Endothelial cell of umbilical vein (primary cell): ENCODE results near the gene MYO1B. TPM values are rescaled to one million over a fixed set of nuclear protein-coding genes. Genes with fewer than 3 reads are reported as not detected.
A peak's percentile ranks its signal among the peaks of the same experiment; 100 is the strongest.

ENCODE experiments used
- BruUV-seq: library from RNA; stranded (reverse); fragments of 400-500 nt; replicated peaks from 2 replicates; lab custom pipeline; 2021; lab: Mats Ljungman, UMichigan
- CTCF ChIA-PET: fragments of 300-600, 350-600 bp; sonication (Branson Sonifier 250); formaldehyde crosslinking; loops from one replicate; lab custom pipeline; 2021; ENCODE audit warnings: antibody characterized with exemption, inconsistent platforms; lab: Charles Lee
- POLR2A ChIA-PET: fragments of 300-600, 350-600 bp; sonication (Branson Sonifier 250); formaldehyde crosslinking; loops from one replicate; lab custom pipeline; 2021; ENCODE audit warnings: antibody characterized with exemption, inconsistent platforms; lab: Charles Lee
- DNase-seq: peaks from one replicate; pipeline ENCODE4 v3.0.0-alpha.2; 2011; ENCODE audit warnings: low read depth, low spot score
- FAIRE-seq: peaks from 2 replicates; lab custom pipeline; 2011; peaks lifted over from hg19 to GRCh38; lab: Jason Lieb, UNC
- H2AFZ ChIP-seq: 2 replicates; pipeline ENCODE4 v1.6.0; 2012; ENCODE audit warnings: low read depth, low read length, control low read depth, inconsistent platforms
- H3K27ac ChIP-seq: 2 replicates; pipeline ENCODE4 v1.5.1; 2011; ENCODE audit warnings: low read depth, mild to moderate bottlenecking, control low read depth, low read length, moderate library complexity; ENCODE audit not compliant: insufficient read depth
- H3K27me3 ChIP-seq, 2 experiments: 2 replicates each; pipeline versions ENCODE4 v1.6.0 to v1.6.1; 2011; ENCODE audit warnings: low read length in 2 of 2, mixed read lengths in 1 of 2; ENCODE audit not compliant: control insufficient read depth in 2 of 2, insufficient read depth in 2 of 2
- H3K36me3 ChIP-seq, 2 experiments: 2 replicates in 1 of 2; 3 replicates in 1 of 2; pipeline ENCODE4 v1.5.1; 2011; ENCODE audit warnings: low read length in 2 of 2, mild to moderate bottlenecking in 1 of 2, moderate library complexity in 1 of 2; ENCODE audit not compliant: control insufficient read depth in 2 of 2, insufficient read depth in 2 of 2; ENCODE audit errors: extremely low read depth in 1 of 2
- H3K4me1 ChIP-seq: 3 replicates; pipeline ENCODE4 v1.5.1; 2011; ENCODE audit warnings: mild to moderate bottlenecking, low read length; ENCODE audit not compliant: control insufficient read depth, insufficient read depth; ENCODE audit errors: extremely low read depth
- H3K4me2 ChIP-seq: 2 replicates; pipeline ENCODE4 v1.6.1; 2011; ENCODE audit warnings: low read length, control low read depth, mixed read lengths; ENCODE audit not compliant: insufficient read depth
- H3K4me3 ChIP-seq, 3 experiments: fragments of 200-600 bp in 1 of 3; sonication (generic), shearing (Covaris generic) in 1 of 3; replicated peaks in 1 of 3; 2 replicates each; pipeline ENCODE4 v1.5.1; 2011 to 2016; ENCODE audit warnings: control low read depth in 3 of 3, low read length in 3 of 3, mild to moderate bottlenecking in 2 of 3, inconsistent platforms in 1 of 3, low read depth in 1 of 3, moderate library complexity in 1 of 3; ENCODE audit not compliant: insufficient read depth in 1 of 3
- H3K79me2 ChIP-seq: 2 replicates; pipeline ENCODE4 v1.6.0; 2012; ENCODE audit warnings: low read length, inconsistent platforms; ENCODE audit not compliant: control insufficient read depth, insufficient read depth
- H3K9ac ChIP-seq: replicated peaks from 2 replicates; pipeline ENCODE3; 2011; ENCODE audit warnings: low read length, control low read depth; ENCODE audit not compliant: insufficient read depth; ENCODE audit errors: extremely low read depth
- H3K9me1 ChIP-seq: replicated peaks from 3 replicates; pipeline ENCODE4 v1.6.0; 2011; ENCODE audit warnings: mild to moderate bottlenecking, low read length; ENCODE audit not compliant: control insufficient read depth, insufficient read depth; ENCODE audit errors: extremely low read depth
- H3K9me3 ChIP-seq: replicated peaks from 2 replicates; pipeline ENCODE4 v1.5.1; 2012; ENCODE audit warnings: low read length, inconsistent platforms; ENCODE audit not compliant: control insufficient read depth, insufficient read depth
- H4K20me1 ChIP-seq: replicated peaks from 2 replicates; pipeline ENCODE3; 2011; ENCODE audit warnings: mild to moderate bottlenecking, low read length; ENCODE audit not compliant: control insufficient read depth, insufficient read depth; ENCODE audit errors: extremely low read depth
- EZH2 ChIP-seq: IDR thresholded peaks from 2 replicates; pipeline ENCODE4 v1.6.1; 2012; ENCODE audit warnings: borderline replicate concordance, low read depth, mild to moderate bottlenecking, moderate library complexity, low read length, inconsistent platforms; ENCODE audit not compliant: severe bottlenecking
- FOS ChIP-seq: IDR thresholded peaks from 2 replicates; pipeline ENCODE4 v1.6.1; 2011; ENCODE audit warnings: mild to moderate bottlenecking, low read length, moderate library complexity, borderline replicate concordance; ENCODE audit not compliant: insufficient read depth
- GATA2 ChIP-seq: IDR thresholded peaks from 2 replicates; pipeline ENCODE4 v1.7.0; 2011; ENCODE audit warnings: low read depth, mild to moderate bottlenecking, moderate library complexity, mixed read lengths, low read length; ENCODE audit not compliant: insufficient read length, insufficient read depth
- JUN ChIP-seq: IDR thresholded peaks from 2 replicates; pipeline ENCODE4 v1.6.1; 2011; ENCODE audit warnings: borderline replicate concordance, low read depth; ENCODE audit not compliant: insufficient read length, insufficient read depth
- MYC ChIP-seq: IDR thresholded peaks from one replicate; pipeline ENCODE4 v1.6.1; 2011; ENCODE audit warnings: mild to moderate bottlenecking, low read depth, low read length
- POLR2A ChIP-seq: IDR thresholded peaks from 2 replicates; pipeline ENCODE4 v1.6.1; 2012; ENCODE audit warnings: low read depth, mild to moderate bottlenecking, control low read depth, low read length
- POLR2AphosphoS5 ChIP-seq: IDR thresholded peaks from 2 replicates; pipeline ENCODE4 v1.6.1; 2012; ENCODE audit warnings: low read depth, mild to moderate bottlenecking, control low read depth, low read length, moderate library complexity; ENCODE audit not compliant: insufficient read depth
- dilution Hi-C: fragments of 300-500 bp; cut with MboI; formaldehyde crosslinking; loops from one replicate; pipeline ENCODE4 v1.15.0; 2019; ENCODE audit warnings: low sequenced_read_pairs; ENCODE audit not compliant: extremely low pct_ligation_motif_present
- intact Hi-C: fragments of 100-400 bp; cut with micrococcal nuclease; formaldehyde crosslinking; loops from one replicate; pipeline ENCODE4 v1.10.0; 2022
- polyA plus RNA-seq, 4 experiments: library from polyadenylated mRNA; depleted of rRNA in 3 of 4; stranded (reverse) in 3 of 4; unstranded in 1 of 4; fragments of >200 nt; gene quantifications; 2 replicates each; pipeline versions ENCODE4 v1.2.1 to v1.2.3, GENCODE V29; 2011 to 2012; ENCODE audit warnings: missing spikeins in 1 of 4
- total RNA-seq: library from RNA; stranded (reverse); gene quantifications from 2 replicates; pipeline ENCODE4 v1.2.3, GENCODE V29; 2021
- TF ChIP-seq, protein P1 (sequence below): IDR thresholded peaks from 2 replicates; pipeline ENCODE4 v1.6.1; 2011; ENCODE audit not compliant: insufficient read depth, insufficient read length
- TF ChIP-seq, protein P2 (sequence below), 2 donors: IDR thresholded peaks; 1 replicate in 1 of 2; 2 replicates in 1 of 2; pipeline ENCODE4 v1.5.1; 2011; ENCODE audit warnings: low read length in 2 of 2, mild to moderate bottlenecking in 2 of 2, moderate library complexity in 2 of 2, control low read depth in 1 of 2, inconsistent platforms in 1 of 2, low read depth in 1 of 2; ENCODE audit not compliant: insufficient read depth in 1 of 2; ENCODE audit errors: extremely low read depth in 1 of 2

Gene MYO1B
- total and polyA plus RNA-seq, 2 donors (not counting 3 experiments of a cell fraction or from before 2014, with no cell fraction given) = 8.7 to 51.1 TPM

DNA sequence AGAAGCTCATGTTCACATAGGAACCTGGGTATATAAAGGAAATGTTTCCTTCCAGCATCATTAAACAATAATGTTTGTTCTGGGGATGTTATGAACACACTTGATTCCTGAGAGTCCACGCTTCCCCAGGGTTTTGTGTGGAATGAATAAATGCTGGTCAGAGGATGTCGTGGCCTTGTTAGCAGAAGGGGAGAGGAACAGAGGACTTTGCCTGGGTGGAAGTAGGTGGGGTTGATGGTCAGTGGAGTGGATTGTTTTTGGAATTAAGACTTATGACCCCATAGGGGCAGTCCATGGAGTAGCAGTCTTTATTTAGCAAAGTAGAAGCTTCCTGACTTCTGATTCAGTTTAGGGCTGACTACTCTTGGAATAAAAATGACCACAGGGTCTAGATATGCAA, 139.6 kb downstream of the MYO1B start:
- Histone ChIP-seq H4K20me1 (no peaks in the 10 kb centered on the region), H3K9ac (no peak overlapping the region), H3K79me2 (no peaks in the 10 kb centered on the region), H3K4me2 (peak overlapping the region; percentile 30), H3K4me3 (peak overlapping the region in 1 of 3 experiments; percentile 24), H3K9me3 (no peaks in the 10 kb centered on the region), H3K9me1 (no peaks in the 10 kb centered on the region), H3K4me1 (peaks cover 50% of the 10 kb centered on the region), H3K27me3 (no peaks in the 10 kb centered on the region), H2AFZ (peak overlapping the region; percentile 60), H3K27ac (peak overlapping the region; percentile 77), H3K36me3 (no peaks in the 10 kb centered on the region)
- dilution Hi-C loops (no loop called here), intact Hi-C loops (loop anchor here (1.0 to 10.0 kb wide), 6 partner anchors 8 to 350 kb away; partner anchors contain the start of gene NABP1)
- FAIRE-seq (no peak), DNase-seq (peak; percentile 46)
- TSS peak; percentile 57 for BruUV-seq
- ChIA-PET CTCF (interaction anchor here (1.6 to 1.8 kb wide), 2 partner anchors 15 to 33 kb away, joined by 4 to 5 read pairs; no protein-coding TSS in a partner anchor), POLR2A (no interaction called here)
- TF ChIP-seq POLR2AphosphoS5 = no peak
- TF ChIP-seq JUN = no peak
- TF ChIP-seq POLR2A = no peak
- TF ChIP-seq, protein P1, sequence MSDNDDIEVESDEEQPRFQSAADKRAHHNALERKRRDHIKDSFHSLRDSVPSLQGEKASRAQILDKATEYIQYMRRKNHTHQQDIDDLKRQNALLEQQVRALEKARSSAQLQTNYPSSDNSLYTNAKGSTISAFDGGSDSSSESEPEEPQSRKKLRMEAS = no peak
- TF ChIP-seq EZH2 = no peak
- no peak for TF ChIP-seq FOS
- TF ChIP-seq, protein P2, sequence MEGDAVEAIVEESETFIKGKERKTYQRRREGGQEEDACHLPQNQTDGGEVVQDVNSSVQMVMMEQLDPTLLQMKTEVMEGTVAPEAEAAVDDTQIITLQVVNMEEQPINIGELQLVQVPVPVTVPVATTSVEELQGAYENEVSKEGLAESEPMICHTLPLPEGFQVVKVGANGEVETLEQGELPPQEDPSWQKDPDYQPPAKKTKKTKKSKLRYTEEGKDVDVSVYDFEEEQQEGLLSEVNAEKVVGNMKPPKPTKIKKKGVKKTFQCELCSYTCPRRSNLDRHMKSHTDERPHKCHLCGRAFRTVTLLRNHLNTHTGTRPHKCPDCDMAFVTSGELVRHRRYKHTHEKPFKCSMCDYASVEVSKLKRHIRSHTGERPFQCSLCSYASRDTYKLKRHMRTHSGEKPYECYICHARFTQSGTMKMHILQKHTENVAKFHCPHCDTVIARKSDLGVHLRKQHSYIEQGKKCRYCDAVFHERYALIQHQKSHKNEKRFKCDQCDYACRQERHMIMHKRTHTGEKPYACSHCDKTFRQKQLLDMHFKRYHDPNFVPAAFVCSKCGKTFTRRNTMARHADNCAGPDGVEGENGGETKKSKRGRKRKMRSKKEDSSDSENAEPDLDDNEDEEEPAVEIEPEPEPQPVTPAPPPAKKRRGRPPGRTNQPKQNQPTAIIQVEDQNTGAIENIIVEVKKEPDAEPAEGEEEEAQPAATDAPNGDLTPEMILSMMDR (IDR thresholded peaks at IDR 0.05; ENCODE audit: extremely low read depth in 1 of 2, insufficient read depth in 1 of 2, low read depth in 1 of 2, low read length in 2 of 2) = no peak
- no peak for TF ChIP-seq MYC
- TF ChIP-seq GATA2 = no peak
